Tibial artery (tissue), 4 donors: ENCODE data around the gene SECTM1.

ENCODE experiments used
- DNase-seq, 2 donors: peaks; one replicate each; pipeline ENCODE4 v3.0.0-alpha.2; 2019
- H3K27ac ChIP-seq, 2 donors: fragments of 200-600 bp; sonication (generic) in 1 of 2; 1 replicate in 1 of 2; 2 replicates in 1 of 2; pipeline ENCODE4 v1.5.1; 2018 to 2019; ENCODE audit warnings: mild to moderate bottlenecking in 1 of 2
- H3K27me3 ChIP-seq, 2 donors: fragments of 200-600 bp; sonication (generic) in 1 of 2; one replicate each; pipeline versions ENCODE4 v1.5.1 to v1.6.0; 2016 to 2019
- H3K36me3 ChIP-seq, 3 donors: fragments of 200-600 bp; sonication (generic) in 2 of 3; one replicate each; pipeline ENCODE4 v1.5.1; 2016 to 2019; ENCODE audit warnings: mild to moderate bottlenecking in 2 of 3
- H3K4me1 ChIP-seq, 4 donors: fragments of 200-600 bp; sonication (generic) in 2 of 4; 1 replicate in 3 of 4; 2 replicates in 1 of 4; pipeline ENCODE4 v1.5.1; 2016 to 2019
- H3K4me3 ChIP-seq, 2 donors: fragments of 200-600 bp; sonication (generic) in 1 of 2; 1 replicate in 1 of 2; 2 replicates in 1 of 2; pipeline ENCODE4 v1.5.1; 2018 to 2019; ENCODE audit warnings: mild to moderate bottlenecking in 2 of 2
- H3K9me3 ChIP-seq, 3 donors: fragments of 200-600 bp; sonication (generic) in 1 of 3; one replicate each; pipeline ENCODE4 v1.5.1; 2016 to 2019
- CTCF ChIP-seq, 2 experiments: fragments of 200-600 bp in 1 of 2; fragments of 450-650 bp in 1 of 2; IDR thresholded peaks; one replicate each; pipeline ENCODE4 v1.5.1; 2017 to 2019; ENCODE audit warnings: antibody characterized with exemption in 2 of 2, mild to moderate bottlenecking in 1 of 2, moderate library complexity in 1 of 2
- intact Hi-C: fragments of 100-400 bp; cut with DNase I; formaldehyde crosslinking; loops from one replicate; pipeline ENCODE4 v1.15.0; 2023; ENCODE audit warnings: low total_unique reads

SECTM1 gene

GRCh38 chr17:82309656-82310570 lies 23.7 kb downstream of the SECTM1 start:
- Histone ChIP-seq H3K4me1 (no peaks in the 10 kb centered on the region), H3K9me3 (no peaks in the 10 kb centered on the region), H3K36me3 (no peaks in the 10 kb centered on the region), H3K27me3 (peaks cover 0 to 55% of the 10 kb centered on the region in 2 donors), H3K27ac (no peak overlapping the region), H3K4me3 (no peak overlapping the region)
- TF ChIP-seq CTCF (IDR thresholded peaks at IDR 0.05): no peak
- no peak for DNase-seq
- intact Hi-C loops: no loop called here

GRCh38 chr17:82305727-82306300 lies 27.8 kb downstream of the SECTM1 start:
- no peak for DNase-seq
- intact Hi-C loops: no loop called here
- Histone ChIP-seq H3K36me3 (no peaks in the 10 kb centered on the region), H3K27ac (no peak overlapping the region), H3K27me3 (peaks cover 0 to 60% of the 10 kb centered on the region in 2 donors), H3K4me1 (peaks cover 0 to 3% (median under 1%) of the 10 kb centered on the region in 4 donors), H3K4me3 (no peak overlapping the region), H3K9me3 (no peaks in the 10 kb centered on the region)
- no peak for TF ChIP-seq CTCF (IDR thresholded peaks at IDR 0.05)

- Histone ChIP-seq H3K4me3 (no peak overlapping the region), H3K27ac (no peak overlapping the region), H3K27me3 (peaks cover 0 to 55% of the 10 kb centered on the region in 2 donors), H3K9me3 (no peaks in the 10 kb centered on the region), H3K4me1 (peaks cover 0 to 6% (median 2%) of the 10 kb centered on the region in 4 donors), H3K36me3 (no peaks in the 10 kb centered on the region)
- no peak for DNase-seq
- no peak for TF ChIP-seq CTCF (IDR thresholded peaks at IDR 0.05)
- intact Hi-C loops: no loop called here
Measured at GRCh38 chr17:82304826-82305726, 28.5 kb downstream of the SECTM1 start.

- no peak for DNase-seq
- intact Hi-C loops: no loop called here
Measured at GRCh38 chr17:82303944-82304808, 29.4 kb downstream of the SECTM1 start.

More at GRCh38 chr17:82303944-82304808, 29.4 kb downstream of the SECTM1 start:
- H3K27ac ChIP-seq: no peak overlapping the region
- no peaks in the 10 kb centered on the region for H3K9me3 ChIP-seq
- no peak overlapping the region for H3K4me3 ChIP-seq
- H3K27me3 ChIP-seq: peaks cover 0 to 46% of the 10 kb centered on the region in 2 donors
- no peaks in the 10 kb centered on the region for H3K36me3 ChIP-seq
- H3K4me1 ChIP-seq: peaks cover 0 to 9% (median 2%) of the 10 kb centered on the region in 4 donors
- no peak for TF ChIP-seq CTCF (IDR thresholded peaks at IDR 0.05)
